Retinal pigment epithelial cell (primary cell): Measurements from ENCODE around the gene FBXO31.
A peak's percentile ranks its signal among the peaks of the same experiment; 100 is the strongest.

Experiments
- DNase-seq: peaks from one replicate; pipeline ENCODE4 v3.0.0-alpha.2; 2010; ENCODE audit warnings: low read depth
- H3K4me3 ChIP-seq: 2 replicates; pipeline ENCODE4 v1.5.1; 2011; ENCODE audit warnings: mild to moderate bottlenecking, low read length, control low read depth, moderate library complexity
- TF ChIP-seq, protein P1 (sequence below): conservative IDR thresholded peaks from 2 replicates; pipeline ENCODE4 v1.5.1; 2011; ENCODE audit warnings: low read depth, low read length, control low read depth, inconsistent platforms

FBXO31 gene

DNA sequence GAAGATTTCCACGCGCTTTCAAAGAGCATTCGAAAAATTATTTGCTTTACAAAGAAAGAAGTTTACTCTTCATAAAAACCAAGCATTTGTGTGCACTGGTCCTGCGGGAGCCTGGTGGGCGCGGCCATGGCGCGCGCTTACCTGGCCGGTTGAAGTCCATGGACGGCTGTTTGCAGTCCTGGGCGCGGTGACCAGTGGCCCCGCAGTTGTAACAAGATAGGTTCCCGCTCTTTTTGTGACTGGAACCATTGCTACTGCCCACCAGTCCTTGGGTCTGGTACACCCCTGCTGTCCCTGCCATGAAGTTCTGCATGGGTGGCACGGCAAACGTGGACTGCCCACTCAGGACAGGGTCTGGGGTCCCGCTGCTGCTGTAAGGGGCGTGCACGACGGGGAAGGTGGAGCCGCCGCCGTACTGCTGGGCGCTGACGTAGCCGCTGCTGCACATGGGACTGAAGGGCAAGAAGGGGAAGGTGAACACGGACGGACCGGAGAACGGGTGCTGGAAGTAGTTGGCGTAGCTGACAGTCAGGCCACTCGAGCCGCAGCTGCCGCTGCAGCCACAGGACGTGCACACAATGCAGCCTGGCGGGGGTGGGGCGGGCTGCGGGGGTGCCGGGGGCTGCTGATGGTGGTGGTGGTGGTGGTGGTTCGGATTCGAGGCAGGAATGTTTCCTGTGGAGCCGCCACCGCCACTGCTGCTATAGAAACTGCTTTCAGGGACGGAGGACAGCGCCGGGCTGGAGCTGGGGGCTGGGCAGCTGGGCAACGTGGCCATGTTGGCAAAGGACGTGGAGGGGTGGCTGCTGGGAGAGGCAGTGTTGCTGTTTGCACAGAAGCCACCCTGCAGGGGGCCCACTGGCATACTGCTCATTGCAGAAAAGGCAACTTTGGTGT is 28.0 kb upstream of the FBXO31 start:
- H3K4me3 ChIP-seq = no peak overlapping the region
- TF ChIP-seq, protein P1, sequence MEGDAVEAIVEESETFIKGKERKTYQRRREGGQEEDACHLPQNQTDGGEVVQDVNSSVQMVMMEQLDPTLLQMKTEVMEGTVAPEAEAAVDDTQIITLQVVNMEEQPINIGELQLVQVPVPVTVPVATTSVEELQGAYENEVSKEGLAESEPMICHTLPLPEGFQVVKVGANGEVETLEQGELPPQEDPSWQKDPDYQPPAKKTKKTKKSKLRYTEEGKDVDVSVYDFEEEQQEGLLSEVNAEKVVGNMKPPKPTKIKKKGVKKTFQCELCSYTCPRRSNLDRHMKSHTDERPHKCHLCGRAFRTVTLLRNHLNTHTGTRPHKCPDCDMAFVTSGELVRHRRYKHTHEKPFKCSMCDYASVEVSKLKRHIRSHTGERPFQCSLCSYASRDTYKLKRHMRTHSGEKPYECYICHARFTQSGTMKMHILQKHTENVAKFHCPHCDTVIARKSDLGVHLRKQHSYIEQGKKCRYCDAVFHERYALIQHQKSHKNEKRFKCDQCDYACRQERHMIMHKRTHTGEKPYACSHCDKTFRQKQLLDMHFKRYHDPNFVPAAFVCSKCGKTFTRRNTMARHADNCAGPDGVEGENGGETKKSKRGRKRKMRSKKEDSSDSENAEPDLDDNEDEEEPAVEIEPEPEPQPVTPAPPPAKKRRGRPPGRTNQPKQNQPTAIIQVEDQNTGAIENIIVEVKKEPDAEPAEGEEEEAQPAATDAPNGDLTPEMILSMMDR = no peak
- no peak for DNase-seq

DNA sequence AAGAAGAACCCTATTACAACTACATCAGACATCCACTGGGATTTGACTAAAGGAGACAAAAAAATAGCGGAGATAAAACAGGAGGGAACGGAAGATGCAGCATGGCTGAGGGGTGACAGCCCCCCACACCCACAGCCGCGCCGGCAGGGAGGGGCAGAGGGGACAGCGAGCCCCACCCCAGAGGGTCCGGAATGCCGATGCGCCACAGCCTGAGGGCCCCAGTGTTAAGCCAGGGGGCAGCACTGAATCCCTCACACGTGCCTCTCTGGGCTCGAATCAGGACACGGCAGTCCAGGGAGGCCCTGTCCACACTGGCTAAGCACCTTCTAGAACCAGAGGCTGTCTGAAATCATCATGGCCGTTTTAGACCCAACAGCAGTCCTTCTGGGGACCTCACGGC is 27.4 kb upstream of the FBXO31 start:
- no peak overlapping the region for H3K4me3 ChIP-seq
- TF ChIP-seq, protein P1 = peak; percentile 7
- no peak for DNase-seq

DNA sequence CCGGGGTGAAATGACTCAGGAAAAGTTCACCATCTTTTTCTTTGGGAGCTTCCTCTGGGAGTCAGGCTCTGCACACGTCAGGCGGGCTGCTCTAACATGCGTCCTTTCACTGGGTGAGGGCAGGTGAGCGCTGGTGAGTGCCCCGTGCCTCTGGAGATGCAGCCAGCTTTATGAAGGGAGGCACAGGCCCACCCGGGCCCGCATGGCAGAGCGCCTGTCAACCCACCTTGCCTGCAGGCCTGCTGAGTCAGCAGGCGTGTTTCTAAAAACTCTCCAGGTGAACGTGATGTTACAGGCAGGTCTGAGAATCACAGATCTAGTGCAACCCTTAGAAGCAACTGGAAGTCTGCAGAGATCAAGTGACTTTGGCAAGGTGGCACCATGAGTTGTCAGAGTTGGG is 27.0 kb upstream of the FBXO31 start:
- DNase-seq = no peak
- TF ChIP-seq, protein P1 = no peak
- H3K4me3 ChIP-seq = no peak overlapping the region

DNA sequence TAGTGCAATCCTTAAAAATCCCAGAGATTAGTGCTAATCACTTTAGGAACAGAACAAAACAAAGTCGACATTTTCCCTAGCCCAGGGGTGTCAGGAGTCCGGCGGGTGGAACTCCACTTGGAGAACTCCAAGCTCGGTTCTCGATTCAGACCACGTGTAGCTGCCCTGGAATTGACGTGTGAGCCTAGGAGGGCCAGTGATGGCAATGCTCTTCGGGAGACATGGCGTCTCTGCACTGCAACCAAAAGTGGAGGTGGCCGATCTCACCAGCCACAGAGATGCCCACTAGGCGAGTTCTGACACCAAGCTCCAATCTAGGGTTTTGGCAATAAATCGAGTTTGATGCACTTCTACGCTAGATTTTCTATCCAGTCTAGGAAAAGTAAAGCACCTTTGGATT is 26.2 kb upstream of the FBXO31 start:
- peak; percentile 67 for DNase-seq
- TF ChIP-seq, protein P1 = no peak
- H3K4me3 ChIP-seq = no peak overlapping the region

DNA sequence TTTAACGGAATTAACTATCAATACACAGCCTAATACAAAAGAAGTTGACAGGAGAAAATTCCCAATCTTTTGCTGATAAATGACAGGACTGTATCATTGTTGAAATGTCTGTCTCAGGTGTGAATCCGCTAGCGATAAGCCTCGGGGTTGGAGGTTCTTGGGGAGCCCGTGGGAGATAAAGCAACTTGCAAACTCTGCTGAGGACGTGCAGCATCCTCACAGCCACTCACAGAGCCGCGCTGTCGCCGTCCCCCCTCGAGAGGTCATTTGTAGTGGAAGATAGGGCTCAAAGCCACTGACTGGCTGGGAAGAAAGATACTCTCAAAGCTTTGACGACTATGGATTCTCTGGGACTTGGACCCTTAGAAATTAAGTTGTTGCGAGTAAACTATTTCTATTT is 25.6 kb upstream of the FBXO31 start:
- TF ChIP-seq, protein P1 = no peak
- no peak for DNase-seq

DNA sequence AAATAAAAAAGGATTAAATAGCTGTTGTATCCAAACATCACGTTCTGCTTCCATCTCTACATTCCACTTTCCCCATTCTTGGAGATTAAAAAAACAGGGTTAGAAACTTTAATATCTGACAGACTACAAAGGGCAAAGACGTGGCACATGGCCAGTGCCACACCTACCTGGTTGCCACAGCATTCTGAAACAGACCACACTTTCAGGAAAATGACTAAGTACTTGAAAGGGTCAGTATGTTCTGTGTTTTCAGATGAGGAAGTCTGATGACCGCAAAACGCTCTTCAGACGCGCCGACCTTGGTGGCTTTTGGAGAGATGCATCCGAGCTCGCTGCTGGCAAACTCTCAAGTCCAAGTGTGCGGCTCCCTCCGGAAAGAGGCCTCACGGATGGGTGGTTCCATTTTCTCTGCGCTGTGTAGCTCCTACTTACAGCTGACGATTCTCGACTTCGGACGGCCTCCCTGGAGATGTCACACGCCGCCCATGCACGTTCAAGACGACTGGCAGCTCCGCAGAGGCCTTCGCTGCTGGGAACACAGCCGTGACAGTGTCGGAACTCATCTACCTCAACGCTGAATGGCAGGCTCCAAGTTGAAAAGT is 24.0 kb upstream of the FBXO31 start:
- TF ChIP-seq, protein P1 = no peak
- no peak for DNase-seq
- H3K4me3 ChIP-seq = no peak overlapping the region

More for the DNA sequence above, 25.6 kb upstream of the FBXO31 start:
- H3K4me3 ChIP-seq = no peak overlapping the region
